Activated CD4-positive, alpha-beta T cell treated with anti-CD3 and anti-CD28 coated beads, Interleukin-2, amount 10 ng/mL, durations not matched to agents 24 days and 14 days (primary cell): Measurements from ENCODE around the gene MTPN. TPM values are rescaled to one million over a fixed set of nuclear protein-coding genes. Genes with fewer than 3 reads are reported as not detected.

ENCODE experiments used
- DNase-seq: peaks from one replicate; pipeline ENCODE4 v3.0.0; 2022
- H3K27ac Mint-ChIP-seq: one replicate; pipeline ENCODE4 v1.8.0; 2022; ENCODE audit warnings: mild to moderate bottlenecking, mixed read lengths
- H3K27me3 Mint-ChIP-seq: one replicate; pipeline ENCODE4 v1.8.0; 2022; ENCODE audit warnings: mixed read lengths
- H3K36me3 Mint-ChIP-seq: one replicate; pipeline ENCODE4 v1.8.0; 2022; ENCODE audit warnings: low read depth, mild to moderate bottlenecking, mixed read lengths
- H3K4me1 Mint-ChIP-seq: one replicate; pipeline ENCODE4 v1.8.0; 2021; ENCODE audit warnings: mixed read lengths
- H3K4me3 Mint-ChIP-seq: one replicate; pipeline ENCODE4 v1.8.0; 2022; ENCODE audit warnings: mild to moderate bottlenecking, moderate library complexity, mixed read lengths
- H3K9me3 Mint-ChIP-seq: one replicate; pipeline ENCODE4 v1.8.0; 2021; ENCODE audit warnings: mixed read lengths
- intact Hi-C: fragments of 100-400 bp; cut with micrococcal nuclease; formaldehyde crosslinking; loops from one replicate; pipeline ENCODE4 v1.15.1; 2023
- total RNA-seq: library from RNA; stranded (reverse); gene quantifications from 2 replicates; pipeline ENCODE4 v1.2.3, GENCODE V29; 2022

Gene MTPN, protein sequence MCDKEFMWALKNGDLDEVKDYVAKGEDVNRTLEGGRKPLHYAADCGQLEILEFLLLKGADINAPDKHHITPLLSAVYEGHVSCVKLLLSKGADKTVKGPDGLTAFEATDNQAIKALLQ
- total RNA-seq = 121 and 126 TPM in 2 replicates

DNA sequence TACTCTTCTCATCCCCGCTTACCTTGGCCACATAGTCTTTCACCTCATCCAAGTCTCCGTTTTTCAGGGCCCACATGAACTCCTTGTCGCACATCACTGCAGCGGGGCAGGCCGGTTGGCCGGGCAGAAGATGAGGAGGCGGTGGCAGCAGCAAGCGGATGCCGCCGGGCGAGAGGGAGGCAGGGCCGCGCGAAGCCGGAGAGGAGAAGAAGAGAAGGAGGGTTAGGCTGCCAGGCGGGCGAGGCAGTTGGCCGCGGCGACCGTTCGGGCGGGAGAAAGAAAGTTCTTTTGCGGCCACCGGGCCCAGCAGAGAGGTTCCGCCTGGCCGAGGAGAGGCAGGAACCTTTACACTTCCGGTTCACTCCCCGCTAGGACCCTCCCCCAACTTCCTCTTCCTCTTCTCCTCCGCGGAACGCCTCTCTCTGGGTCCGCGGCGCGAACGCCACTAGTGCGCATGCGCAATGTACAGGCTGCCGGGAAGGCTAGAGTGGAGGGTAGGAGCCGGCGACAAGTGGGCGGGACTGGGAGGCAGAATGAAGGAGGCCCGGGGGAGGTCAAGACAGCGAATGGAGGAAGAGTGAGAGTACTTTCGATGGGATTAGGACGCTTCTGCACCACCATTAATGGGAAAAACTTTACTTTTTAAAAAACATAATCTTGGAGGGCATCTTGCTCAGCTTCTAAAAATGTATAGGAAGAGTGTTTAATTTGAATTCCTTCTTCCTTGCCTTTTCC is at the start of gene MTPN:
Gene MTPN, minus strand, starts transcription at position 353 of the 735 bp plus-strand sequence. Its CDS starts 259 bp downstream, at position 94.
- Mint-ChIP-seq H3K4me1 (peaks cover 61% of the 10 kb centered on the region), H3K4me3 (peak within 1 kb of the TSS; percentile 95), H3K27ac (peak within 1 kb of the TSS; percentile 86), H3K36me3 (peaks cover 12% of the 10 kb centered on the region), H3K9me3 (no peaks in the 10 kb centered on the region), H3K27me3 (no peaks in the 10 kb centered on the region)
- peak; percentile 99 for DNase-seq
- intact Hi-C loops = loop anchor here (1.0 to 10.0 kb wide), 5 partner anchors 315 to 1332 kb away; partner anchors contain the start of genes BPGM, CNOT4, NUP205 and STMP1

- Mint-ChIP-seq H3K36me3 (peaks cover 4% of the 10 kb centered on the region), H3K27me3 (no peaks in the 10 kb centered on the region), H3K9me3 (no peaks in the 10 kb centered on the region), H3K4me3 (no peak overlapping the region), H3K27ac (no peak overlapping the region), H3K4me1 (peaks cover 4% of the 10 kb centered on the region)
- intact Hi-C loops = no loop called here
- DNase-seq = no peak
Measured at GRCh38 chr7:136026209-136026608, 49.0 kb upstream of the MTPN start.

- Mint-ChIP-seq H3K9me3 (no peaks in the 10 kb centered on the region), H3K4me1 (no peaks in the 10 kb centered on the region), H3K4me3 (no peak overlapping the region), H3K36me3 (peaks cover 4% of the 10 kb centered on the region), H3K27me3 (no peaks in the 10 kb centered on the region), H3K27ac (no peak overlapping the region)
- intact Hi-C loops = no loop called here
- no peak for DNase-seq
Measured at GRCh38 chr7:136023134-136023869, 46.1 kb upstream of the MTPN start.

- Mint-ChIP-seq H3K9me3 (no peaks in the 10 kb centered on the region), H3K36me3 (no peaks in the 10 kb centered on the region), H3K27ac (no peak overlapping the region), H3K4me1 (no peaks in the 10 kb centered on the region), H3K27me3 (no peaks in the 10 kb centered on the region), H3K4me3 (no peak overlapping the region)
- no peak for DNase-seq
- intact Hi-C loops = no loop called here
Measured at GRCh38 chr7:136020556-136020955, 43.4 kb upstream of the MTPN start.

DNA sequence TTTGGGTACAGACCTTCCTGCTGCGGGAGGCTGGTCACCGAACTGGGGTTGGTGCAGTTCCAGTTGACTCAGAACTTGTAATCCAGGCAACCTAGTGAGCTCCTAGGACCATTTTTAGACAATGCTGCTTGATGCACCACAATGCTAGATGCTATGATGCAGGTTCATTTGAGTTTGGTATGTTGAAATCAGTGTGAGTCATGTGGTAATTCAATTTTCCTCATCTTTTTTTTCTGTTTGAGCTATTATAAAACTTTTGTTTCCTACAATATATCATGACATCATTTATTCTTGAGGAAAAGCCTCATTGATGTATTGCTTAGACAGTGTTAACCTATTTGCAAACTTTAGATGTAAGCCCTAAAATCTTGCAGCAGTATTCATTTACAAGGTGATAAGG is 40.9 kb upstream of the MTPN start:
- no peaks in the 10 kb centered on the region for H3K9me3 Mint-ChIP-seq
- DNase-seq = no peak
- intact Hi-C loops = loop anchor here (5.0 kb wide), 1 partner anchor 44 kb away; no protein-coding TSS in a partner anchor

DNA sequence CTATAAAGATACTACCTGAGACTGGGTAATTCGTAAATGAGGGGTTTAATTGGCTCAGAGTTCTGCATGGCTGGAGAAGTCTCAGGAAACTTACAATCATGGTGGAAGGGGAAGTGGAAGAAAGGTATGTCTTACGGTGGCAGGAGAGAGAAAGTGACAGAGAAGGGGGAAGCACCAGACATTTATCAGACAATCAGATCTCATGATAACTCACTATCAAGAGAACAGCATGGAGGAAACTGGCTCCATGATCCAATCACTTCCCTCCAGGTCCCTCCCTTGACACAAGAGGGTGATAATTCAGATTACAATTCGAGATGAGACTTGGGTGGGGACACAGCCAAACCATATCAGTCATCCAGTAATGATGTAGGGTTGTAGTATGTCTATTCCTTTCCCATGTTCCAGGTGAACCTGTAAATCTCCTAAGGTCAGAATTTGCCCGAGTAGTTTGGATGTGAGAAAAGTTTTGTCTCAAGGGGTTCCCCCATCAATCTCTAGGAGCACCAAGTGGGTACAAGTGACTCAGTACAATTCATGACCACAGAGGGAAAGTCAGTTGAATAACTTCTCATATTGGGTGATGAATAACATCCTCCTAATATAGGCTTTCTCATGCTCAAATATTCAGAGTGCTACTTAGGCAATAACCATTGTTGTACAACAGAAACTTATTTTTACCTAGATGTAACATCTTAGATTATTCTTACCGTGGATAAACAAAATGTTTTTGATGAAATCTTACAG is 39.7 kb upstream of the MTPN start:
- no peak for DNase-seq
- peaks cover 8% of the 10 kb centered on the region for H3K27me3 Mint-ChIP-seq
- H3K9me3 Mint-ChIP-seq = no peaks in the 10 kb centered on the region
- intact Hi-C loops = loop anchor here (1.0 to 5.0 kb wide), 2 partner anchors 13 to 45 kb away; no protein-coding TSS in a partner anchor
- H3K4me3 Mint-ChIP-seq = no peak overlapping the region
- H3K36me3 Mint-ChIP-seq = no peaks in the 10 kb centered on the region
- H3K4me1 Mint-ChIP-seq = peaks cover 3% of the 10 kb centered on the region
- H3K27ac Mint-ChIP-seq = no peak overlapping the region

More for the DNA sequence above, 40.9 kb upstream of the MTPN start:
- no peak overlapping the region for H3K27ac Mint-ChIP-seq
- H3K4me3 Mint-ChIP-seq = no peak overlapping the region
- H3K36me3 Mint-ChIP-seq = no peaks in the 10 kb centered on the region
- no peaks in the 10 kb centered on the region for H3K4me1 Mint-ChIP-seq
- H3K27me3 Mint-ChIP-seq = peaks cover 4% of the 10 kb centered on the region

DNA sequence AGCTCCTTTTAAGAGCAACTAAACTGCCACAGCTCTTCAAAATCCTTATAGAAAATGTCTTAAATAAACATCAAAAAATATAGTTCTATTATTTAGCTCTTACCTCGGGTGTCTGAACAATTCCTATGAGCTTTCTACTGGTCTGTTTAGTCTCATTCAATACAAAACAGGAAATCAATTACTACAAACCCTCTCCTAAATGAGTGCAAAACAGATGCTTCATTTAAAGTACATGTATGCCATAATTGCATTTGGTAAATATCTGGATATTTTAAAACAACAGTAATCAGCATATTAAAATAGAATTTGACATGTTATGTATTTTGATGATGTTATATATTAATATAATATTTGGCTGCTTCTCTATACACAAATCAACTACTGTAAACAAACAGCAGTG is 38.5 kb upstream of the MTPN start:
- no peak for DNase-seq
- no peaks in the 10 kb centered on the region for H3K9me3 Mint-ChIP-seq
- H3K36me3 Mint-ChIP-seq = no peaks in the 10 kb centered on the region
- H3K4me1 Mint-ChIP-seq = peaks cover 3% of the 10 kb centered on the region
- no peak overlapping the region for H3K27ac Mint-ChIP-seq
- intact Hi-C loops = loop anchor here (5.0 kb wide), 1 partner anchor 47 kb away; no protein-coding TSS in a partner anchor
- peaks cover 8% of the 10 kb centered on the region for H3K27me3 Mint-ChIP-seq
- H3K4me3 Mint-ChIP-seq = no peak overlapping the region

DNA sequence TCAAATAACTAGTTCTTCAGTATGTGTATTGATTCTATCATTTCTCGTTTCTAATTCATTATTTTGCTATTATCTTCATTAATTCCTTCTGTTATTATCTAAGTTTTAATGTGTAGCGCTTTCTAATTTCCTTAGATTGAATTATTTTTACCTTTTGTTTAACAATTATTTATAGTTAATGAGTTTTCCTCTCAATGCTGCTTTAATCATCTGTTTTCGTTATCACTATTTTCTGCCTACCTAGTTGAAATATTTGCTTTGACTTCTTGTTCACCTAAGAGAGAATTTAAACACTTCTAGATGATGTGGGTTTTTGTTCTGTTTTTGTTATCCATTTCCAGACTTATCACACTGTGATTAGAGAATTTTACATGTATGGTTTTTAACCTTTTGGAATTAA is 37.5 kb upstream of the MTPN start:
- Mint-ChIP-seq H3K36me3 (no peaks in the 10 kb centered on the region), H3K4me3 (no peak overlapping the region), H3K9me3 (no peaks in the 10 kb centered on the region), H3K27ac (no peak overlapping the region), H3K27me3 (peaks cover 8% of the 10 kb centered on the region), H3K4me1 (peaks cover 3% of the 10 kb centered on the region)
- DNase-seq = no peak
- intact Hi-C loops = loop anchor here (5.0 kb wide), 2 partner anchors 48 to 348 kb away; no protein-coding TSS in a partner anchor

- no peak overlapping the region for H3K27ac Mint-ChIP-seq
- no peaks in the 10 kb centered on the region for H3K9me3 Mint-ChIP-seq
- H3K4me3 Mint-ChIP-seq = no peak overlapping the region
- peaks cover 8% of the 10 kb centered on the region for H3K27me3 Mint-ChIP-seq
- intact Hi-C loops = loop anchor here (5.0 kb wide), 1 partner anchor 350 kb away; no protein-coding TSS in a partner anchor
- no peaks in the 10 kb centered on the region for H3K36me3 Mint-ChIP-seq
- no peak for DNase-seq
- peaks cover 4% of the 10 kb centered on the region for H3K4me1 Mint-ChIP-seq
Measured at GRCh38 chr7:136012238-136012637, 35.1 kb upstream of the MTPN start.

- peaks cover 8% of the 10 kb centered on the region for H3K27me3 Mint-ChIP-seq
- H3K9me3 Mint-ChIP-seq = no peaks in the 10 kb centered on the region
- peaks cover 4% of the 10 kb centered on the region for H3K4me1 Mint-ChIP-seq
- H3K36me3 Mint-ChIP-seq = no peaks in the 10 kb centered on the region
- intact Hi-C loops = loop anchor here (1.0 to 5.0 kb wide), 2 partner anchors 208 to 353 kb away; no protein-coding TSS in a partner anchor
- no peak for DNase-seq
- H3K27ac Mint-ChIP-seq = no peak overlapping the region
- H3K4me3 Mint-ChIP-seq = no peak overlapping the region
Measured at GRCh38 chr7:136009488-136010079, 32.4 kb upstream of the MTPN start.

GRCh38 chr7:136006208-136006607 is 29.0 kb upstream of the MTPN start:
- Mint-ChIP-seq H3K4me3 (no peak overlapping the region), H3K9me3 (no peaks in the 10 kb centered on the region), H3K27ac (no peak overlapping the region), H3K36me3 (no peaks in the 10 kb centered on the region), H3K4me1 (peaks cover 1% of the 10 kb centered on the region), H3K27me3 (no peaks in the 10 kb centered on the region)
- no peak for DNase-seq
- intact Hi-C loops = no loop called here

GRCh38 chr7:136004083-136004482 is 26.9 kb upstream of the MTPN start:
- H3K27ac Mint-ChIP-seq = no peak overlapping the region
- H3K36me3 Mint-ChIP-seq = no peaks in the 10 kb centered on the region
- no peaks in the 10 kb centered on the region for H3K27me3 Mint-ChIP-seq
- intact Hi-C loops = no loop called here
- no peak overlapping the region for H3K4me3 Mint-ChIP-seq
- DNase-seq = no peak
- no peaks in the 10 kb centered on the region for H3K4me1 Mint-ChIP-seq
- H3K9me3 Mint-ChIP-seq = no peaks in the 10 kb centered on the region

GRCh38 chr7:136002802-136003201 is 25.6 kb upstream of the MTPN start:
- Mint-ChIP-seq H3K36me3 (no peaks in the 10 kb centered on the region), H3K4me1 (no peaks in the 10 kb centered on the region), H3K27me3 (no peaks in the 10 kb centered on the region), H3K4me3 (no peak overlapping the region), H3K27ac (no peak overlapping the region), H3K9me3 (no peaks in the 10 kb centered on the region)
- intact Hi-C loops = no loop called here
- DNase-seq = no peak
